ENCODE measurements around the gene SPINK4. TPM values are rescaled to one million over a fixed set of nuclear protein-coding genes. Genes with fewer than 3 reads are reported as not detected.

SPINK4 gene
- total RNA-seq, 1 experiment from 2014 or later, result not detected

DNA sequence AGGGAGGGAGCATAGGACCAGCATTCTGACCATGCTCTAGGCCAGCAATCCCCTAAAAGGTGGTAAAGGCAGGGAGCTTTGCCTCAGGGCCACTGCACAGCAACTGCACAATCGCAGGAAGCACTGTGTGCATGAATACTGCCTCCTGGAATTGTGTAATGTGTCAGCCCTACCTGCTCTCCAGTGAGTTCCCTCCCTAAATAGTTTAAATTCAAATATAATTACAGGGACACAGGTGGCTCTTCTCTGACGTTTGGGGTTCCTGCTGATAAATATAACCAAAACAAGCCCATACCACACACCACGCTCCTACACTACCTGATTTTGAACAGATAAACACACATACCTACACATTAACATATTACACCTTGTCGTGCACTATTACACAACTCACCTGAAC is 15.5 kb downstream of the SPINK4 start:
- DNase-seq (ENCODE audit: low read depth in 1 of 2, low spot score in 2 of 2), result no peak
- H3K36me3 ChIP-seq, result peaks cover 16% of the 10 kb centered on the region; the same call in 1 of the 2 replicates

DNA sequence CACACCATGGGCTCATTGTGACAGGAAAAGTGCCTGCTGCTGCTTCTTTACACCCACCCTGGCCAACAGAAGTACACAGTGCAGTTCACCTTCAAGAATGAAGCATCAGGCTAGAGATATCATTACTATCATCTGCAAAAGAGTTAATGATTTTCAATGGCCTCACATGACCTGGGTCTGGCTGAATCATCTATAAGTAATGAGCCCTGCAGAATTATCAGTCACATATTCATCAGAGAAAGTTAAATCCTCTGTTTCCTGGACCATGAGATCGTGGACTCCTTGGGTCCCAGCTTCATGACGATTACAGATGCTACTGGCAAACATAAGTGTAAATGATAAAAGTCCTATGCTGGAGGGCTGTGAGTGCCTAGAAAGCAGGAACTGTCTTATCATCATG is 16.3 kb downstream of the SPINK4 start:
- H3K4me1 ChIP-seq (replicated peaks), result no peaks in the 10 kb centered on the region
- H3K4me3 ChIP-seq, result no peak overlapping the region
- DNase-seq (ENCODE audit: low read depth in 1 of 2, low spot score in 2 of 2), result no peak
- H3K9me3 ChIP-seq (replicated peaks), result no peaks in the 10 kb centered on the region
- no peak overlapping the region for H3K27ac ChIP-seq
- no peaks in the 10 kb centered on the region for H3K27me3 ChIP-seq (replicated peaks)
- H3K36me3 ChIP-seq, result peaks cover 16% of the 10 kb centered on the region; the same call in 1 of the 2 replicates

More for the DNA sequence above, 15.5 kb downstream of the SPINK4 start:
- H3K4me3 ChIP-seq, result no peak overlapping the region
- no peaks in the 10 kb centered on the region for H3K9me3 ChIP-seq (replicated peaks)
- H3K4me1 ChIP-seq (replicated peaks), result no peaks in the 10 kb centered on the region
- H3K27ac ChIP-seq, result no peak overlapping the region
- H3K27me3 ChIP-seq (replicated peaks), result no peaks in the 10 kb centered on the region

DNA sequence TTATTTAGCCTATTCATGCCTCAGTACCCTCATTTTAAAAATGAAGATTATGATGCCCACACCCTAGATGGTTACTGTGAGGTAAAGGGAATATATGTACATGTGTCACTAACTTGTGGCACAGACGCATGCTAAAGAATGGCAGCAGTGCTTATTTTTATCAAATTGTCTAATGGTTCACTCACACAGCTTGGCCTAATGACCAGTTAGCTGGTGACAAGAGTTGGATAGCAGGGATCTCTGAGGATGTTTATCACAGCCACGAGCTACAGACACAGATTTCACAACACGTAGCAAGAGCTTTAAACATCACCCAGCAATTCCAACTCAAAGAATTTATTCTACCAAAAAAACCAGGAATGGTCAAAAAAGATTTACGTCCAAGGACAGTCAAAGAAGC is 17.3 kb downstream of the SPINK4 start:
- Histone ChIP-seq H3K27ac (no peak overlapping the region), H3K27me3 (replicated peaks) (no peaks in the 10 kb centered on the region), H3K9me3 (replicated peaks) (no peaks in the 10 kb centered on the region), H3K36me3 (peaks cover 16% of the 10 kb centered on the region; the same call in 1 of the 2 replicates), H3K4me1 (replicated peaks) (no peaks in the 10 kb centered on the region), H3K4me3 (no peak overlapping the region)
- no peak for DNase-seq (ENCODE audit: low read depth in 1 of 2, low spot score in 2 of 2)

DNA sequence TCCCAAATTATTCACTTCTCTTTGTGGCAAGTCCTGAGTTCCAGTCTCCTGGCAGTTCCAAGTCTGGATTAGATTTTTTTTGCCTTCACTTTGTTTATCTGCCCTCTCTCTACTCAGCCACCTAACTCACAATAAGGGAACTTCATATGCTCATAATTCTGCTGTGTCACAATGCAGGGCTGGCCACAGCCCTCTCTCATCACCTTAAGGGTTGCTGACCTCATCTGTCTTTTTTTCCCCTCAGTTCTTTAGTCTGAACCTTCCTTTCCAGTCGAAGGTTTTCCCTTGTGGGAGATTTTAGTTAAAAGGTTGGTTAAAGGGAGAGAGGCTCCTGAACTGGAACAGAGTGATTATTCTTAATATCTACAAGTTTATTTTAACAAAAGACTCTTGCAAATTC is 20.4 kb downstream of the SPINK4 start:
- Histone ChIP-seq H3K36me3 (peaks cover 16% of the 10 kb centered on the region; the same call in 1 of the 2 replicates), H3K9me3 (replicated peaks) (no peaks in the 10 kb centered on the region), H3K27ac (no peak overlapping the region), H3K27me3 (replicated peaks) (no peaks in the 10 kb centered on the region), H3K4me3 (no peak overlapping the region), H3K4me1 (replicated peaks) (peaks cover 2% of the 10 kb centered on the region)
- no peak for DNase-seq (ENCODE audit: low read depth in 1 of 2, low spot score in 2 of 2)

DNA sequence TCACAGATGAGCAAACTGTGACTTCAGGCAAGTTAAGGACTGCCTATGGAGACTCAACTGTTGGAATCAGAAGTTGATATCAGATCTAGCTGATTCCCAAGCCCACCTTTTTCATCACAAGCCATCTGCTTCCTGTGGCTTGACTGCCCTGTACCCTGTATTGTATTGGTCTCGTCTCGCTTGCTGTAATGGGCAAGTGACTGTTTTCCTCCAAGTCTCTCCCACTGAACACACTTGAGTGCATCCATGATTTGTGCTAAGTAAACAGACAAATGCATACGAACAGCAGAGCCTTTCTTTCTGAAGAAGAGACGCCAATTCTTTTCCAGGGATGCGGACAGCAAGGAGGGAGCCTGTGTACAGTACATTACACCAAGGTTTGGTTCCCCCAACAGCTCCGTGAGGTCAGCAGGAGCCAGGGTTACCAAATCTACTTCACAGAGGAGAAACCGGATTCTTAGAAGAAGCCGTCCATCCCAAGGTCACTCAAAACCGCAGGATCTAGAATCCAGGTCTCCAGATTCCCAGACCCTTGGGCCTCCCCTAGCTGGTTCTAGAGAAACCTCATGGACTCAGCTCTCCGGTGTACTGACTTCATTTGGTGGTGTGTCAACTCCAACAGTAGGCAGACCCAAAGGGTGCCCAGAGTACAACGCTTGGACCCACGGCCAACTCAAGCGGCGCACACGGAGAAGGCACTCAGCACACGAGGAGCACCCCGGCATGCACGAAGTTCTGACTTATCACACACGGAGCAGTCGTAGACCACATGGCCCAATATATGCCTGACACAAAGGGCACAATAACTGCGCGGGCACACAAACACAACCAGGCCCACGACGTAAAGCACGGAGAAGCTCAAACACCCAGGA is 23.4 kb downstream of the SPINK4 start:
- Histone ChIP-seq H3K4me1 (replicated peaks) (peaks cover 6% of the 10 kb centered on the region), H3K27me3 (replicated peaks) (no peaks in the 10 kb centered on the region), H3K4me3 (peak overlapping the region; percentile 75), H3K36me3 (peaks cover 21% of the 10 kb centered on the region), H3K27ac (peak overlapping the region; percentile 42; the same call in 1 of the 2 replicates), H3K9me3 (replicated peaks) (no peaks in the 10 kb centered on the region)
- DNase-seq (ENCODE audit: low read depth in 1 of 2, low spot score in 2 of 2), result peak in 1 of 2 experiments; percentile 9

DNA sequence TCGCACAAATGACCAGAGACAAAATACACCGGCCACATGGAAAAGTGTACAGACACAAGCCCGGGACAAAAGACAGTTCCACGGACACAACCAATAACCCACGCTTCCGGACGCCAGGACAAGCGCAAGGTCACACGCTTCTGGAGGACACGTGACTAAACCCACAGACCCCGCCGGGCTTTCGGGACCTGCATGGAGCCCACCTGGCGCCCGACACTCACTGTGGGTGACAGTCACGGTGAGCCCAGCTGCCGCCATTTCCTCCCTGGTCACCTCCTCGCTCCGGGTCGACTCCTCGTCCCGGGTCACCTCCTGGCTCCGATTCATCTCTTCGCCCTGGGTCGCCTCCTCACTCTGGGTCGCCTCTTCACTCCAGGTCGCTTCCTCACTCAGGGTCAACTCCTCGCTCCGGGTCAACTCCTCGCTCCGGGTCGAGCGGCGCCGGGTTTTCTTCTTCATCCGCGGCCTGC is 24.1 kb downstream of the SPINK4 start:
- Histone ChIP-seq H3K27me3 (replicated peaks) (no peaks in the 10 kb centered on the region), H3K36me3 (peaks cover 21% of the 10 kb centered on the region), H3K4me3 (peak overlapping the region; percentile 75), H3K9me3 (replicated peaks) (no peaks in the 10 kb centered on the region), H3K27ac (peak overlapping the region; percentile 42; the same call in 1 of the 2 replicates), H3K4me1 (replicated peaks) (peaks cover 6% of the 10 kb centered on the region)
- no peak for DNase-seq (ENCODE audit: low read depth in 1 of 2, low spot score in 2 of 2)

DNA sequence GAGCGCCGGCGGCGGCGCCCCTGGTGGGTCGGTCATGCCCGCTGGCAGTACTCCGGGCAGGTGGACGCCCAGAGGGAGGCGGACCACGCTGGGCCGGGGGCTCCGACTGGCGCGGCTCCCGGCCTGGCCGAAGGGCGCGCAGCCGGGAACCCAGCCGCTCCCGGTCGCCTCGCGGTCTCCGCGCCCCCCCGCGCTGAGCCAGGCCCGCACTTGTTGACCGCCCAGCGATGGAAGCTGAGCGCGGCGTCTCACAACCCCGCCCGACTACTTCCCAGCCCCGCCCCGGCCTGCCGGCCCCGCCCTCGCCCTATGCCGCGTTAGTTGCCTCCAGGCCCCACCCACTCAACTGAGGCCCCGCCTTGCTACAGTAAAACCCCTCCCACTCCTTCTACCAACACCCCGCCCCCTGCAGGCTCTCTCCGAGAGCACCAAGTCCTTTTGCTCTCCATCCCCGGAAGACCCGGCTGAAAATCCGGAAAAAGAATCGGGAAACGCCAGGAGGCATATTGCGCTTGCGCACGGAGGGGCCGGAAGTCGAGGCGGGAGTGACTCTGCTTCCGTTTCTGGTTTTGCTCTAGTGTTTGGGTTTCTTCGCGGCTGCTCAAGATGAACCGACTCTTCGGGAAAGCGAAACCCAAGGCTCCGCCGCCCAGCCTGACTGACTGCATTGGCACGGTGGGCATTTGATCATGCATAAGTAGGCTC is 24.7 kb downstream of the SPINK4 start, which contains the start of the genes BAG1 and CHMP5:
Gene BAG1, minus strand, starts transcription at position 236 of the 705 bp plus-strand sequence.
Gene CHMP5, plus strand, starts transcription at position 577 of the 705 bp plus-strand sequence. Its CDS starts 30 bp downstream, at position 607.
- Histone ChIP-seq H3K27ac (peak within 1 kb of the TSS; percentile 50), H3K27me3 (replicated peaks) (no peaks in the 10 kb centered on the region), H3K4me3 (peak within 1 kb of the TSS; percentile 75), H3K4me1 (replicated peaks) (peaks cover 6% of the 10 kb centered on the region), H3K9me3 (replicated peaks) (no peaks in the 10 kb centered on the region), H3K36me3 (peaks cover 19% of the 10 kb centered on the region)
- peak; percentile 93 to 97 for DNase-seq (ENCODE audit: low read depth in 1 of 2, low spot score in 2 of 2)

DNA sequence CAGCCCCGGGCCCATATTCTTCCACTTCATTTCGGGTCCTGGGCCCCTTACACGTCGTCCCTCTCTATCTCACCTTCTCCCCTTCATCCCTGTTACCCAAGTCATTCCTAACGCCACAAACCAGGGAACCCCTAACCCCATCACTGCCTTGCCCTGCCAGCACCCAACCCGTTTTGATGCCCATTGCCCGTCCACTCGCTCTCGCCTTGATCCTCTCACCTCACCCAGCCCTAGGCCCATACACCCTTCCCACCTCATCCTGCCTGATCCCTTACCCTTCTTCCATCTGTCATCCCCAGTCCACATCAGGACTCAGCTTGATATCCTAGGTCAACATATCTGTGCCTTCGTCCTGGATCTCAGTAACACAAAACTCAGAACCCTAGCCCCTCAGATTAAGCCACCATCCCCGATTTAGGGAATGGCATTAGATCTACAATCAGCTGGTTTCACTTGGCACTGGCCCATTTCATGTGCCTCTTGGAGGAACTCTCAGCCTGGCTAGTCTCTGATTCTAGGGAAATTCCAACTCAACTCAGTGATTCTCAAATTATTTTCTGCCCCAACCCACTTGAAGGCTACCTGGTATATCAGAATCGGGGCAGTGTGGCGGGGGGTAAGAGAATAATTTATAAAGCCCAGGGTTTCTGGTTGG is 25.4 kb downstream of the SPINK4 start:
- Histone ChIP-seq H3K27ac (peak overlapping the region; percentile 50), H3K36me3 (peaks cover 12% of the 10 kb centered on the region), H3K9me3 (replicated peaks) (no peaks in the 10 kb centered on the region), H3K27me3 (replicated peaks) (no peaks in the 10 kb centered on the region), H3K4me3 (peak overlapping the region; percentile 75), H3K4me1 (replicated peaks) (peaks cover 6% of the 10 kb centered on the region)
- DNase-seq (ENCODE audit: low read depth in 1 of 2, low spot score in 2 of 2), result peak in 1 of 2 experiments; percentile 2

DNA sequence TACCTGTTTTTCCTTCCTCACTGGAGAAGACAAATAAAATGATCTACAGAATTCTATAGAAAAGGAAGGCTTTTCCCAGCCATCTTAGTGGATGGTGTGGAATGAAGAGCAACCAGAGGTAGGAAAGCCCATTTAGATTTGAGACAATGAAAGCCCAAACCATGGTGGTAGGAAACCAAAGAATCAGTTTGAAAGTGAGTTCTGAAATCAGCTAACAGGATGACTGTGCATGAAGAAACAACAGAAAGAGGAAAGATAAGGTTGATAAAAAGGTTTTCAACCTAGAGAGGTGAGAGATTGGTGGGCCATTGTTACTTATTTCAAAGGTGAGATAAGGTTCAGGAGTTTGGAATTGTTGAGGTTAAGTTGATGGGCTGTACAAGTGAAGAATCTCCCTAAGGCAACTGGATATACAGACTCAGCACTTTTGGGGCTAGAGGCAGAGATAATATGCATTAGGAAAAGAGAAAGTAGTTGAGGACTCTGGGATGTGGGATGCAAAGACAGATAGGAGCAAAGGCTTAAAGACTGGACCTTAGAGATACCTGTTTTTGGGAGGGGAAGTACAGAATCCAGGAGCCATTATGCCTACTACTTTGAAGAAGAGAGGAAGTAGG is 27.3 kb downstream of the SPINK4 start:
- no peak for DNase-seq (ENCODE audit: low read depth in 1 of 2, low spot score in 2 of 2)
- H3K4me1 ChIP-seq (replicated peaks), result peaks cover 6% of the 10 kb centered on the region
- no peak overlapping the region for H3K27ac ChIP-seq
- H3K9me3 ChIP-seq (replicated peaks), result no peaks in the 10 kb centered on the region
- peaks cover 21% of the 10 kb centered on the region for H3K36me3 ChIP-seq
- H3K4me3 ChIP-seq, result no peak overlapping the region
- H3K27me3 ChIP-seq (replicated peaks), result no peaks in the 10 kb centered on the region

DNA sequence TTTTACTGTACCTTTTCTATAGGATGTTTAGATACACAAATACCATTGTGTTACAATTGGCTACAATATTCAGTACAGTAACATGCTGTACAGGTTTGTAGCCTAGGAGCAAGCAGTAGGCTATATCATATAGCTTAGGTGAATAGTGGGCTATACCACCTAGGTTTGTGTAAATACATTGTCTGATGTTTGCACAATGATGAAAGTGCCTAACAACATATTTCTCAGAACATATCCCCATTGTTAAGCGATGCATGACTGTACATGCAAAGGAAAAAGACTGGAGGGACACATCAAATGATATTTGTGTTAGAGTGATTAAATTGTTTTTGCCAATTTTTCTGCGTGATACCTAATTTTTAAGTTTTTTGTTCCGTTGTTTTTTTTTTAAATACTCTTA is 30.2 kb downstream of the SPINK4 start:
- Histone ChIP-seq H3K4me3 (no peak overlapping the region), H3K27me3 (replicated peaks) (no peaks in the 10 kb centered on the region), H3K36me3 (peaks cover 21% of the 10 kb centered on the region), H3K9me3 (replicated peaks) (no peaks in the 10 kb centered on the region), H3K27ac (no peak overlapping the region), H3K4me1 (replicated peaks) (peaks cover 6% of the 10 kb centered on the region)
- no peak for DNase-seq (ENCODE audit: low read depth in 1 of 2, low spot score in 2 of 2)

DNA sequence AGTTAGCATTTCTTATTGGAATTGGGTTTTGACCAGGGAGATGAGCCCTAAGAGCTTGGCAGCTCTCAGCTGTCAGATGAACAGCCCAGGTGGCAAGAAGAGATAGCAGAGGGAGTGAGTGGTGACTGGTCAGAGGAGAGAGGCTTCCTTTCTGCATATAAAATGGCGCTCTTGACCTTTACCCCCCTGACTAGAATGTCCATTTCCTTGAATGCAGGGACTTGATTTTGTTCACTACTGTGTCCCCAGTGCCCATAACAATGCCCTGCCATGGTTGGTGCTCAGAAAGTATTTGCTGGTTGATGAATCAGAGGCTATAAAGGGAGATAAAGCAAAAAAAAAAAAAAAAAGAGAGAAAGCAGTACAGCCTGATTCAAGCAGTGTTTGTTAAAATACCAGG is 32.1 kb downstream of the SPINK4 start:
- peaks cover 21% of the 10 kb centered on the region; the same call in 1 of the 2 replicates for H3K36me3 ChIP-seq
- no peaks in the 10 kb centered on the region for H3K27me3 ChIP-seq (replicated peaks)
- no peaks in the 10 kb centered on the region for H3K4me1 ChIP-seq (replicated peaks)
- DNase-seq (ENCODE audit: low read depth in 1 of 2, low spot score in 2 of 2), result no peak
- H3K4me3 ChIP-seq, result no peak overlapping the region
- H3K9me3 ChIP-seq (replicated peaks), result no peaks in the 10 kb centered on the region
- H3K27ac ChIP-seq, result no peak overlapping the region

DNA sequence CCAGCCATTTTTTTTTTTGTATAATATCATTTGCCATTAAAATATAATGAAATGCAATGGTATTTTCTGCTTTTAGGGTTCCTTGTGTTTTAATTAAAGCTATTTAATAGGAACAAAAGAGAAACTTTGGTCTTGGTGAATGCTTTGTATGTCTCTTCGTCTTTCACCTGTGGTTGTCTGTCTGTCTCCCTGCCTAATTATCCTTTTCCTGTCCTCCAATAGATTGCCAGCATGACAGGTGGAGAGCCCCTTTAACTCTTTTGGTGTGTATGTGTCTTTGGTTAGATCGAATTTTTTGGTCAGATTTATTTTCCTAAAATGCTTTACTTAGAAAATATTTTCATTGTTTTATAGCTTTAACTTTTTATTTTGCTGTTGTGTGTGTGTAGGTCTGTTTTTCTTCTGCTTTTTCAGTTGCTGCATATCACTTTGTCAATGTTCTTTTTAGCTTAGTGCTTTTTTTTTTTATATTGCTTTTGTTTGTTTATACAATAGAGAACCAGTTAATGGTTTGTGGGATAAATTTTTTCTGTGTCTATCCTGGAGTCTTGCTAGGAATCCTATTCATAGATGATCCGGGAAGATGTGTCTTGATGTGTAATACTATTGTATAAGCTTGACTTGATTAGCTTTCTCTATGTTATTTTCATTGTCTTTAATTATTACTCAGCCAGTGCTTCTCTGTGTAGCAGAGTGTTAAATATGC is 33.5 kb downstream of the SPINK4 start:
- no peak overlapping the region for H3K4me3 ChIP-seq
- peak in 1 of 2 experiments; percentile 6 for DNase-seq (ENCODE audit: low read depth in 1 of 2, low spot score in 2 of 2)
- no peak overlapping the region for H3K27ac ChIP-seq
- H3K36me3 ChIP-seq, result peaks cover 22% of the 10 kb centered on the region
- H3K9me3 ChIP-seq (replicated peaks), result no peaks in the 10 kb centered on the region
- H3K4me1 ChIP-seq (replicated peaks), result no peaks in the 10 kb centered on the region
- no peaks in the 10 kb centered on the region for H3K27me3 ChIP-seq (replicated peaks)

DNA sequence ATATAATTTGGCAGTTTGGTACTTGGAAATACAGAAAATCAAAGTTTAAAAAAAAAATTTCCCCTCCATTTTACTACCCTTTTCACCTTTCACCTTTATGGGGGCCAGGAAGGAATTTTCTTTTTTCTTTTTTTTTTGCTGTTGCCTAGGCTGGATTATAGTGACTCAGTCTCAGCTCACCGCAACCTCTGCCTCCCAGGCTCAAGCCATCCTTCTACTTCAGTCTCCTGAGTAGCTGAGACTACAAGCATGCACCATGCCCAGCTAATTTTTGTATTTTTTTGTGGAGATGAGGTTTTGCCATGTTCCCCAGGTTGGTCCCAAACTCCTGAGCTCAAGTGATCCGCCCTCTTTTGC is 34.0 kb downstream of the SPINK4 start:
- H3K9me3 ChIP-seq (replicated peaks), result no peaks in the 10 kb centered on the region
- H3K4me3 ChIP-seq, result no peak overlapping the region
- H3K4me1 ChIP-seq (replicated peaks), result no peaks in the 10 kb centered on the region
- H3K27me3 ChIP-seq (replicated peaks), result no peaks in the 10 kb centered on the region
- peaks cover 22% of the 10 kb centered on the region for H3K36me3 ChIP-seq
- no peak for DNase-seq (ENCODE audit: low read depth in 1 of 2, low spot score in 2 of 2)
- H3K27ac ChIP-seq, result no peak overlapping the region

Data from SJSA1 (cell line).